Measurements from ENCODE around the gene CDKL4.
"Not testable (repeated sequence)": the region's sequence is repeated elsewhere in the genome, so short reads cannot be mapped to it uniquely, and the experiment has no call there.

CDKL4 gene

DNA sequence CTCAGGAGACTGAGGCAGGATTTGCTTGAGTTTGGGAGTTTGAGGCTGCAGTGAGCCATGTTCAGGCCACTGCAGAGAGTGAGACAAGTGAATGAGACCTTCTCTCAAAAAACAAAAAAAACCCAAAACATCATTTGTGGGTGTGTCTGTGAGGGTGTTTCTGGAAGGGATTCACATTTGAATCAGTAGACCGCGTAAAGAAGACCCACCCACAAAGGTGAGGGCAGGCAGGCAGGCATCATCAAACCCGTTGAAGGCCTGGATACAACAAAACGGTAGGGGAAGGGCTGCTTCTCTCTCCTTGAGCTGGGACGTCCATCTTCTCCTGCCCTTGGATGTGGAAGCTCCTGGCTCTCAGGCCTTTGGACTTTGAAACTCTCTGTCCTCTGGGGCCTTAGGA lies 25.4 kb downstream of the CDKL4 start:
- DNase-seq (ENCODE audit: insufficient read length, low spot score) (no peak), FAIRE-seq (no peak)
- TF ChIP-seq POLR2A (IDR thresholded peaks at IDR 0.05; ENCODE audit: low read depth, low read length) = no peak
- no peak for TF ChIP-seq POU2F2 (IDR thresholded peaks at IDR 0.05; ENCODE audit: low read depth, low read length)
- TF ChIP-seq SPI1 (IDR thresholded peaks at IDR 0.05; ENCODE audit: low read depth, low read length) = no peak
- no peak for TF ChIP-seq POLR2AphosphoS5 (IDR thresholded peaks at IDR 0.05; ENCODE audit: low read depth, low read length)
- TF ChIP-seq PAX5 (IDR thresholded peaks at IDR 0.05; ENCODE audit: insufficient read depth, low read length, severe bottlenecking) = no peak
- no peak for TF ChIP-seq TAF1 (IDR thresholded peaks at IDR 0.05; ENCODE audit: low read depth, low read length)

DNA sequence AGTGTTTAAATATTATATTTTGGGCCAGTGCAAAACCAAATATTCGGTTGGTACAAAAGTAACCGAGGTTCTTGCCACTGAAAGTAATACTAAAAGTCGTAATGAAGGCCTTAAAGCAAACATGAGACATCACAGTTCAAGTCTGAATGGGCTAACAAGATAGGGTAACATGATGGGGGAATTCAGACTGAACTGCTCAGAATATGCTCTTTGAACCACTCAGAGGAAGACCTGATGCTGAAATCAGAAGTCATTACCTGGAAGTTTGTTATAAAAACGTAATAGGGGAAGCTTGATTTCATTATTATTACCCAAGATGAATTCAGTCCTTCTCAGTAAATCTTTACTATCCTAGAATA lies 26.6 kb downstream of the CDKL4 start:
- no peak for TF ChIP-seq PAX5 (IDR thresholded peaks at IDR 0.05; ENCODE audit: insufficient read depth, low read length, severe bottlenecking)
- TF ChIP-seq SPI1 (IDR thresholded peaks at IDR 0.05; ENCODE audit: low read depth, low read length) = no peak
- TF ChIP-seq POU2F2 (IDR thresholded peaks at IDR 0.05; ENCODE audit: low read depth, low read length) = no peak
- TF ChIP-seq POLR2AphosphoS5 (IDR thresholded peaks at IDR 0.05; ENCODE audit: low read depth, low read length) = no peak
- no peak for TF ChIP-seq POLR2A (IDR thresholded peaks at IDR 0.05; ENCODE audit: low read depth, low read length)
- no peak for TF ChIP-seq TAF1 (IDR thresholded peaks at IDR 0.05; ENCODE audit: low read depth, low read length)
- no peak for DNase-seq (ENCODE audit: insufficient read length, low spot score)
- FAIRE-seq = peak; percentile 35

DNA sequence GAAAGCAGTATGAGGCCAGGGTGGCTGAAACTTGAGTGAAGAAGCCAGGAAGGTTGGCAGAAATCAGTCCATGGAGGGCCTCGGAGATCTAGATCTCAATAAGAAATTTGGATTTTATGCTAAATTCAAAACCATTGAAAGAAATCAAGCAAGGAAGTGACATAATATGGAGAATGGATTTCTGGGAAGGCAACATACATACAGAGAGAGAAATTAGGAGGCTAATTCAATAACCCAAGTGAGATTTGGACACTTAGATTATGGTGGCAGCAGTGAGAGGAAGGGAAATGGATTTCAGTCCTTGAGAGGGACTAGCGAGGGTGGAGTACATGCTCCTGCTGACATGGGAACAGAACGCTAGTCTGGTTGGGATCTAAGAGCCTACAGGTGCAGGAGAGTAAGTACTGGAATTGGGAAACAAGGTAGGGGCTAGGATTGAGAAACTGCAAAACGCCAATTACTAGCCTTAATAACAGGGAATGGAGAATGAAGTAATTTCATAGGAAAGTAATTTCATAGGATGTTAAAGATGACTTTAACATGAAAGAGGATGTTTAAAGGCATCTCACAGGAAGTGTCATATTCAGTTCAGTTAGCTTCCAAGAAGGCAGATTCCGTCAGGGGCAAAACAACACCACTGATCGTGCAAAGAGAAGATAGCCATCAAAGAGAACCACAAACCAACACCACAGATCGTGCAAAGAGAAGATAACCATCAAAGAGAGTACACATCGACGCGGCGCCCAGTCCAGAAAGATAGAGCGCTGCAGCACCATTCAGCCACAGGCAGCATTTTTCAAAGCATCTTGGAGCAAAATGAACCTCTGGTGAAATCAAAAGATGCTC lies 27.2 kb downstream of the CDKL4 start:
- peak; percentile 75 for FAIRE-seq
- no peak for DNase-seq (ENCODE audit: insufficient read length, low spot score)
- TF ChIP-seq PAX5 (IDR thresholded peaks at IDR 0.05; ENCODE audit: insufficient read depth, low read length, severe bottlenecking) (no peak), POU2F2 (IDR thresholded peaks at IDR 0.05; ENCODE audit: low read depth, low read length) (no peak), POLR2A (IDR thresholded peaks at IDR 0.05; ENCODE audit: low read depth, low read length) (no peak), SPI1 (IDR thresholded peaks at IDR 0.05; ENCODE audit: low read depth, low read length) (no peak)

DNA sequence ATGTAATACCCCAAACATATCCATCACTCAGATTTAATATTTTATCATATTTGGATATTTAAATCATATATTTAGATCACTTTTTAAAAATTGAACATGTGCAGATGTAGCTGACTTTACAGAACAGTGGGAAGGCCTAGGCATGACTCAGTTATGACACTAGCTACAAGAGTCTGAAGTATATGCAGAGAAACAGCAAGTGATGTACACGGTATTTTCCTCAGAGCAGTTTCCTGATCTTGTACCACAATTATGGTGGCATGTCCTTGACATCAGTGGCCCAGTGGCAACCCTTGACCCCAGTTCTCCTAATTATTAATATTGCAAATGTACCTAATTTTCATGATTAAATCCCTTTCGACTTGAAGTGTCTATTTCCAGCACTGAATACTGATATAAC lies 28.2 kb downstream of the CDKL4 start:
- DNase-seq (ENCODE audit: insufficient read length, low spot score) (no peak), FAIRE-seq (no peak)
- TF ChIP-seq SPI1 (IDR thresholded peaks at IDR 0.05; ENCODE audit: low read depth, low read length) = no peak
- no peak for TF ChIP-seq POLR2A (IDR thresholded peaks at IDR 0.05; ENCODE audit: low read depth, low read length)
- TF ChIP-seq POU2F2 (IDR thresholded peaks at IDR 0.05; ENCODE audit: low read depth, low read length) = no peak
- TF ChIP-seq TAF1 (IDR thresholded peaks at IDR 0.05; ENCODE audit: low read depth, low read length) = no peak
- no peak for TF ChIP-seq POLR2AphosphoS5 (IDR thresholded peaks at IDR 0.05; ENCODE audit: low read depth, low read length)
- no peak for TF ChIP-seq PAX5 (IDR thresholded peaks at IDR 0.05; ENCODE audit: insufficient read depth, low read length, severe bottlenecking)

DNA sequence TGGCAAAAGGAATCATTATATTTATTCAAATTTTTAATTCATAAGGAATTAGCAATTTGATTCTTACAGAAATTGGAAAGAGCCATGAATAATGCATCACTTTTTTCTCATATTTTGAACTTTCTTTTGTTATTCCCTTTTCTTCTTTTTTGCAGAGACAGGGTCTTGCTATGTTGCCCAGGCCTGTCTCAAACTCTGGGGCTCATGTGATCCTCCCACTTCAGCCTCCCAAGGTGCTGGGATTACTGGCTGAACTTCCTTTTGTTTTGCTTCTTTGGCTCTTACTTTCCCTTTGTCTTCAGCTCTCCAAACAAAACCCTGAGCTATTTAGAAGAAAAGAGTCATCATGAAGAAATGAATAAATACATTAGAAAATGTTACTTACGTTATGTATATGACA lies 30.8 kb downstream of the CDKL4 start:
- DNase-seq (ENCODE audit: insufficient read length, low spot score) (no peak), FAIRE-seq (no peak)
- TF ChIP-seq PAX5 (IDR thresholded peaks at IDR 0.05; ENCODE audit: insufficient read depth, low read length, severe bottlenecking) = no peak
- TF ChIP-seq POU2F2 (IDR thresholded peaks at IDR 0.05; ENCODE audit: low read depth, low read length) = no peak
- TF ChIP-seq SPI1 (IDR thresholded peaks at IDR 0.05; ENCODE audit: low read depth, low read length) = no peak
- TF ChIP-seq TAF1 (IDR thresholded peaks at IDR 0.05; ENCODE audit: low read depth, low read length) = no peak
- no peak for TF ChIP-seq POLR2A (IDR thresholded peaks at IDR 0.05; ENCODE audit: low read depth, low read length)
- TF ChIP-seq POLR2AphosphoS5 (IDR thresholded peaks at IDR 0.05; ENCODE audit: low read depth, low read length) = no peak

DNA sequence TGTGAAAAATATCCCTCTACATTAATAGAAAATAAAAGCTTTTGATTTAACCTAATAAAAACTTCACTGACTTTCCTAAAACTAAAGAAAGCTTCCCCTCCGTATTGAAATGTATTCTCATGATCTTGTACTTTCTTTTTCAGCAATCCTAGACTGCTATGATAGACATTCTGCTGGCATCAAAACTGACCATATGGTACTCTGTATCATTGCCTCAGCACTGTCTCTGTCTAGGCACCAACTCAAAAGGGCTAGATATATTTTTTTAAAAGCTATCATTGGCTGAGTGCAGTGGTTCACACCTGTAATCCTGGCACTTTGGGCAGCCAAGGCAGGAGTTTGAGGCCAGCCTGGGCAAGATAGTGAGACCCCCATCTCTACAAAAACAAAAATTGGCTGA lies 32.9 kb downstream of the CDKL4 start:
- TF ChIP-seq POLR2A (IDR thresholded peaks at IDR 0.05; ENCODE audit: low read depth, low read length) (no peak), POU2F2 (IDR thresholded peaks at IDR 0.05; ENCODE audit: low read depth, low read length) (no peak), TAF1 (IDR thresholded peaks at IDR 0.05; ENCODE audit: low read depth, low read length) (no peak), SPI1 (IDR thresholded peaks at IDR 0.05; ENCODE audit: low read depth, low read length) (no peak), PAX5 (IDR thresholded peaks at IDR 0.05; ENCODE audit: insufficient read depth, low read length, severe bottlenecking) (no peak), POLR2AphosphoS5 (IDR thresholded peaks at IDR 0.05; ENCODE audit: low read depth, low read length) (no peak)
- FAIRE-seq (no peak), DNase-seq (ENCODE audit: insufficient read length, low spot score) (no peak)

DNA sequence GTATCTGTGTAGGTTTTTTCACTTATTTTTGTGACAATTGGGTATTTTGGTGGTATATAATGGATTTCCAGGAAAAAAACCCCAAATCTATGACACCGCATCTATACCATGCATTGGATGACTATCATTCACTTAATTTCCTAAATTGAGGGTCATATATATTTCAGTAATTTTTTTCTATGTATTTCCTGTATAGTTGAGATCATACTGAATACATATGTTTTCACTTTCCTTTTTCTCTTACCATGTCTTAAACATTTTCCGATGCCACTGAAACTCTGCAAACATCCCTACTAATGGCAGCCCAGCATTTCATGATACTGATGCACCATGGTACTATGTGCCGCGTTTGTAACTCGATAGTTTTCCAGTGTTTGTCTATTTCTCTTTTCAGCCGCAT lies 40.4 kb downstream of the CDKL4 start:
- DNase-seq (ENCODE audit: insufficient read length, low spot score) (no peak), FAIRE-seq (no peak)
- no peak for TF ChIP-seq POLR2AphosphoS5 (IDR thresholded peaks at IDR 0.05; ENCODE audit: low read depth, low read length)
- no peak for TF ChIP-seq POU2F2 (IDR thresholded peaks at IDR 0.05; ENCODE audit: low read depth, low read length)
- no peak for TF ChIP-seq SPI1 (IDR thresholded peaks at IDR 0.05; ENCODE audit: low read depth, low read length)
- TF ChIP-seq TAF1 (IDR thresholded peaks at IDR 0.05; ENCODE audit: low read depth, low read length) = no peak
- no peak for TF ChIP-seq PAX5 (IDR thresholded peaks at IDR 0.05; ENCODE audit: insufficient read depth, low read length, severe bottlenecking)
- no peak for TF ChIP-seq POLR2A (IDR thresholded peaks at IDR 0.05; ENCODE audit: low read depth, low read length)

DNA sequence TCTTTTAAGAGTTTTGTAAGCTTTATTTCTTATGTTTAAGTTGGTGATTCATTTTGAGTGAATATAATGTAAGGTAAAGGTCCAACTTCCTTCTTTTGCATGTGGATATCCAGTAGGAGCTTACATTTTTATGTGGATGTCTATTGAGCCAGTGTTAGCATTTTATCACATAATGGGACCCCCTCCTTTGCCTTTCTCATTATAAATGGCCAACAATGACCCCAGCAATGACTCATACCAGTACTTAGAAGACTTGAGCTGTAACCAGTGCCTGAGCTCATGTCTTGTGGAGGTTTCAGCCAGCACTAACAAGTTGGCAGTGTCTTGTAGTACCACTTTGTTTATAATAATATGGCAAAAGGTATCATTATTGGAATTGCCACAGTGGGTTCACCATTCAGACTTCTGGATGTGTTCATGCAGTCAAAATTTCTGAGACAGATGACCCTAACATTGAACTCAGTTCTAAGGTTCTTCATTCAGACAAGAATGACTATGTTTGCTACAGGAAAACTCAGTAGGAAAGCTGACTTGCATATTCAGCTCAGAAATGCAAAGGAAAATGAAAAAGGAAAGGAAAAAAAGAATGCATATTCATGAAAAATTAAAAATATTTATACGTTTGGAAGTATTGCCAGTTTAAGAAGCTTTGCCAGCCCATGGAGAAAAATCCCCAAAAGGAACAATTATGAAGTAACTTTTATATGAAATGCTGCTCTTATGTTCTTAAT lies 41.0 kb downstream of the CDKL4 start:
- FAIRE-seq (no peak), DNase-seq (ENCODE audit: insufficient read length, low spot score) (no peak)
- TF ChIP-seq SPI1 (IDR thresholded peaks at IDR 0.05; ENCODE audit: low read depth, low read length) (no peak), PAX5 (IDR thresholded peaks at IDR 0.05; ENCODE audit: insufficient read depth, low read length, severe bottlenecking) (no peak), POLR2AphosphoS5 (IDR thresholded peaks at IDR 0.05; ENCODE audit: low read depth, low read length) (no peak), POU2F2 (IDR thresholded peaks at IDR 0.05; ENCODE audit: low read depth, low read length) (no peak), TAF1 (IDR thresholded peaks at IDR 0.05; ENCODE audit: low read depth, low read length) (no peak), POLR2A (IDR thresholded peaks at IDR 0.05; ENCODE audit: low read depth, low read length) (no peak)

DNA sequence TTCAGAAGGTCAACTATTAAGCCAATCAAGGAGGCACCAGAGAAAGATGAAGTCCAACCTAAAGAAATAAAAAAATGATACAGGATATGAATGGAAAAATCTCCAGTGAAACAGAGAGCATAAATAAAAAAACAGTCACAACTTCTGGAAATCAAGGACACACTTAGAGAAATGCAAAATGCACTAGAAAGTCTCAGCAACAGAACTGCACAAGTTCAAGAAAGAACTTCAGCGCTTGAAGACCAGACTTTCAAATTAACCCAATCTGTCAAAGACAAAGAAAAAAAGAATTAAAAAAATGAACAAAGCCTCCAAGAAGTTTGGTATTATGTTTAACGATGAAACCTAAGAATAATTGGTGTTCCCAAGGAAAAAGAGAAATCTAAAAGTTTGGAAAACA lies 46.8 kb downstream of the CDKL4 start:
- not testable (repeated sequence) for DNase-seq (ENCODE audit: insufficient read length, low spot score); FAIRE-seq

Measured in GM12891 (cell line).